Stomach (tissue), 9 donors: ENCODE measurements around the gene PSMD13. TPM values are rescaled to one million over a fixed set of nuclear protein-coding genes. Genes with fewer than 3 reads are reported as not detected.
"Not testable (repeated sequence)": the region's sequence is repeated elsewhere in the genome, so short reads cannot be mapped to it uniquely, and the experiment has no call there.

Experiments used
- DNase-seq, 2 donors: peaks; one replicate each; pipeline versions ENCODE4 v3.0.0 to v3.0.0-alpha.2; 2013 to 2019
- H3K27ac ChIP-seq, 5 donors: fragments of 200-600 bp in 4 of 5; sonication (generic) in 4 of 5; one replicate each; pipeline ENCODE4 v1.5.1; 2013 to 2019; ENCODE audit warnings: mild to moderate bottlenecking in 1 of 5, moderate library complexity in 1 of 5
- H3K27me3 ChIP-seq, 3 donors: fragments of 200-600 bp; sonication (generic); one replicate each; pipeline ENCODE4 v1.5.1; 2017 to 2019; ENCODE audit warnings: mixed run types in 1 of 3
- H3K36me3 ChIP-seq, 4 donors: fragments of 200-600 bp; sonication (generic); 1 replicate in 3 of 4; 2 replicates in 1 of 4; pipeline ENCODE4 v1.5.1; 2016 to 2019
- H3K4me1 ChIP-seq, 4 donors: fragments of 200-600 bp; sonication (generic); one replicate each; pipeline ENCODE4 v1.5.1; 2016 to 2019
- H3K4me3 ChIP-seq, 4 donors: fragments of 200-600 bp; sonication (generic) in 3 of 4; one replicate each; pipeline ENCODE4 v1.5.1; 2016 to 2019; ENCODE audit warnings: mild to moderate bottlenecking in 1 of 4
- H3K9me3 ChIP-seq, 4 donors: fragments of 200-600 bp; sonication (generic); one replicate each; pipeline ENCODE4 v1.5.1; 2016 to 2019
- CTCF ChIP-seq, 7 experiments: fragments of 450-650 bp in 4 of 7; fragments of 200-600 bp in 3 of 7; sonication (generic) in 3 of 7; IDR thresholded peaks; one replicate each; pipeline ENCODE4 v1.5.1; 2016 to 2019; ENCODE audit warnings: antibody characterized with exemption in 7 of 7, control low read depth in 2 of 7, mild to moderate bottlenecking in 1 of 7
- EP300 ChIP-seq: sonication (generic); formaldehyde crosslinking; IDR thresholded peaks from one replicate; pipeline ENCODE4 v1.6.1; 2017; ENCODE audit warnings: antibody characterized with exemption
- POLR2A ChIP-seq, 4 donors: fragments of 450-650 bp; IDR thresholded peaks; one replicate each; pipeline ENCODE4 v1.6.1; 2016; ENCODE audit warnings: antibody characterized with exemption in 4 of 4, control low read depth in 2 of 4, mild to moderate bottlenecking in 1 of 4, moderate library complexity in 1 of 4
- POLR2AphosphoS5 ChIP-seq, 3 donors: sonication (generic); formaldehyde crosslinking; IDR thresholded peaks; one replicate each; pipeline ENCODE4 v1.6.1; 2016; ENCODE audit warnings: antibody characterized with exemption in 3 of 3
- WGBS, 5 donors: extraction: QIAGEN DNeasy Blood & Tissue Kit in 3 of 5; methylation state at CpG; one replicate each; pipeline versions ENCODE4 v1.1.5 to v1.1.7; 2013 to 2018; 5-methylcytosine and 5-hydroxymethylcytosine counted together
- intact Hi-C: fragments of 100-400 bp; cut with DNase I; formaldehyde crosslinking; loops from one replicate; pipeline ENCODE4 v1.15.1; 2023; ENCODE audit warnings: low total_unique reads
- polyA plus RNA-seq, 3 donors: library from polyadenylated mRNA; stranded (reverse); fragments of 200-250 nt; gene quantifications; one replicate each; pipeline ENCODE4 v1.2.3, GENCODE V29; 2013
- total RNA-seq, 5 donors: library from RNA; depleted of rRNA; stranded (reverse); fragments of >200 nt; gene quantifications; one replicate each; pipeline versions ENCODE4 v1.1.0 to v1.2.3, GENCODE V29; 2014 to 2016
- donor health status: healthy with polysubstance abuse.
- donor health status: Bipolar disorder and iron deficiency.
- donor health status: healthy.

PSMD13 gene
- total and polyA plus RNA-seq, 8 donors: 36.2 to 132 (median 111) TPM

- TF ChIP-seq POLR2A (IDR thresholded peaks at IDR 0.05) (no peak), POLR2AphosphoS5 (IDR thresholded peaks at IDR 0.05) (no peak), CTCF (IDR thresholded peaks at IDR 0.05) (no peak), EP300 (no peak)
- Histone ChIP-seq H3K9me3 (no peaks in the 10 kb centered on the region), H3K4me3 (no peak overlapping the region), H3K4me1 (peaks cover 15 to 24% (median 23%) of the 10 kb centered on the region in 4 donors), H3K36me3 (peaks cover 0 to 30% (median 25%) of the 10 kb centered on the region in 4 donors), H3K27ac (no peak overlapping the region), H3K27me3 (no peaks in the 10 kb centered on the region)
- intact Hi-C loops: no loop called here
- DNase-seq: no peak
- WGBS, 5 donors: 88 to 93% (median 91%) methylated on average over 20 of the region's 20 CpGs
Observed at GRCh38 chr11:232783-233565, 3.8 kb upstream of the PSMD13 start.

- intact Hi-C loops: no loop called here
- peaks cover 22 to 44% (median 35%) of the 10 kb centered on the region in 4 donors for H3K4me1 ChIP-seq
- TF ChIP-seq CTCF (IDR thresholded peaks at IDR 0.05) (no peak), POLR2A (IDR thresholded peaks at IDR 0.05) (no peak), EP300 (no peak), POLR2AphosphoS5 (IDR thresholded peaks at IDR 0.05) (no peak)
- DNase-seq: no peak
- H3K9me3 ChIP-seq: no peaks in the 10 kb centered on the region
- no peaks in the 10 kb centered on the region for H3K27me3 ChIP-seq
- WGBS, 5 donors: 77 to 84% (median 80%) methylated on average over 8 of the region's 8 CpGs
- H3K27ac ChIP-seq: peak overlapping the region in 3 of 5 donors; percentile 95 to 97 (median 96)
- peak overlapping the region; percentile 92 to 95 (median 94) for H3K4me3 ChIP-seq
- peaks cover 0 to 33% (median 24%) of the 10 kb centered on the region in 4 donors for H3K36me3 ChIP-seq
Observed at GRCh38 chr11:235180-235579, 1.6 kb upstream of the PSMD13 start.

DNA sequence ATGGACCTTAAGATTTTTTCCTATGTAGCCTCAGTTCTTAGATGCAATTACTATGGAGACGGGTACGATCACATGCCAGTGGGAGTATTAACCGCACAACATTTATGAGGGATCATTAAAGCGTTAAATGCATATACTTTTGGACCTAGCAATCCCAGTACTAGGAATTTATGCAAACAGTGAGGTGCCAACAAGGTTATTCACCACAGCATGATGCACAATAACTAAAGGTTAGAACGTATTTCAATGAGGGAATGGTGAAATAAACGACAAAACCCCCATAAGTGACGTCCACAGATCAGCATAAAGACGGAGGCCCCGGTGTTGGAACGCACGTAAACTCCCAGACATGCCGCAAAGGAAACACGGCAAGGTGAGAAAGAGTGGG, 1.2 kb upstream of the PSMD13 start:
- Histone ChIP-seq H3K36me3 (peaks cover 0 to 34% (median 24%) of the 10 kb centered on the region in 4 donors), H3K27me3 (no peaks in the 10 kb centered on the region), H3K4me3 (peak overlapping the region; percentile 92 to 95 (median 94)), H3K9me3 (no peaks in the 10 kb centered on the region), H3K4me1 (peaks cover 22 to 48% (median 35%) of the 10 kb centered on the region in 4 donors), H3K27ac (peak overlapping the region; percentile 94 to 97 (median 95))
- WGBS, 5 donors: 1 to 3% (median 2%) methylated on average over 13 of the region's 13 CpGs
- intact Hi-C loops: no loop called here
- TF ChIP-seq POLR2A (IDR thresholded peaks at IDR 0.05) (no peak), POLR2AphosphoS5 (IDR thresholded peaks at IDR 0.05) (no peak), EP300 (no peak), CTCF (IDR thresholded peaks at IDR 0.05) (no peak)
- no peak for DNase-seq

GRCh38 chr11:235997-236773, 591 bp upstream of the PSMD13 start, which contains the start of gene SIRT3:
Gene SIRT3 (minus strand): TSS chr11:236342. CDS start chr11:236328, 14 bp downstream.
- intact Hi-C loops: no loop called here
- Histone ChIP-seq H3K9me3 (no peaks in the 10 kb centered on the region), H3K4me3 (peak within 1 kb of the TSS; percentile 92 to 95 (median 94)), H3K36me3 (peaks cover 4 to 39% (median 30%) of the 10 kb centered on the region in 4 donors), H3K4me1 (peaks cover 22 to 49% (median 35%) of the 10 kb centered on the region in 4 donors), H3K27ac (peak within 1 kb of the TSS; percentile 94 to 97 (median 96)), H3K27me3 (no peaks in the 10 kb centered on the region)
- DNase-seq: peak; percentile 89 to 95
- WGBS, 5 donors: 0 to 1% (median 1%) methylated on average over 19 to 64 of the region's 70 CpGs
- TF ChIP-seq EP300 (no peak), CTCF (IDR thresholded peaks at IDR 0.05) (peak in 3 of 7 experiments; percentile 8 to 19 (median 18)), POLR2AphosphoS5 (IDR thresholded peaks at IDR 0.05) (peak in 2 of 3 donors; percentile 58 to 66)

DNA sequence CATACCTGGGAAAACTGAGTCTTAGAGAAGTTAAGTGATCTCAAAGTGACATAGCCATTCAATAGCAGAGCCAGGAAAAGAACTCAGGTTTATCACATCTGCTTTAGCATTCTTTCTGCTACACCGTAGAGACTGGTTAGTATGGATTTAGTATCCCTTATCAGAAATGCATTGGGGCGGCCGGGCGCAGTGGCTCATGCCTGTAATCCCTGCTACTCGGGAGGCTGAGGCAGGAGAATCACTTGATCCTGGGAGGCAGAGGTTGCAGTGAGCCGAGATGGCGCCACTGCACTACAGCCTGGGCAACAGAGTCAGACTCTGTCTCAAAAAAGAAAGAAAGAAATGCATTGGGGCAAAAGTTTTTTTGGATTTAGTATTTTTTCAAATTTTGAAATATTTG, 1.6 kb downstream of the PSMD13 start:
- 74 to 89% (median 81%) methylated on average over 7 of the region's 7 CpGs for whole genome bisulfite sequencing, 5 donors
- Histone ChIP-seq H3K4me1 (peaks cover 22 to 49% (median 35%) of the 10 kb centered on the region in 4 donors), H3K36me3 (peaks cover 12 to 45% (median 39%) of the 10 kb centered on the region in 4 donors)
- H3K4me3 ChIP-seq, H3K27ac ChIP-seq, H3K27me3 ChIP-seq, DNase-seq, H3K9me3 ChIP-seq, intact Hi-C loops: not testable (repeated sequence)
